Caco-2 (cell line): ENCODE data around the gene EPHB1. TPM values are rescaled to one million over a fixed set of nuclear protein-coding genes. Genes with fewer than 3 reads are reported as not detected.

Experiments used
- BruUV-seq: library from RNA; stranded (reverse); fragments of 400-500 nt; replicated peaks from 2 replicates; lab custom pipeline; 2021; lab: Mats Ljungman, UMichigan
- CTCF ChIA-PET: fragments of 300-600 bp; sonication (Branson Sonifier 250); formaldehyde crosslinking; loops from one replicate; lab custom pipeline; 2022; ENCODE audit warnings: antibody characterized with exemption; lab: Charles Lee
- POLR2A ChIA-PET: fragments of 300-600 bp; sonication (Branson Sonifier 250); formaldehyde crosslinking; loops from one replicate; lab custom pipeline; 2022; ENCODE audit warnings: antibody characterized with exemption; lab: Charles Lee
- DNase-seq, 2 experiments: peaks; one replicate each; pipeline versions ENCODE4 v3.0.0 to v3.0.0-alpha.2; 2020 to 2022
- H3K27me3 ChIP-seq: replicated peaks from 2 replicates; pipeline ENCODE4 v1.6.0; 2011; ENCODE audit warnings: low read length; ENCODE audit not compliant: control insufficient read depth, insufficient read depth
- H3K36me3 ChIP-seq: 2 replicates; pipeline ENCODE4 v1.5.1; 2011; ENCODE audit warnings: low read length; ENCODE audit not compliant: control insufficient read depth, insufficient read depth
- H3K4me1 ChIP-seq: fragments of 250-450 bp; sonication (Bioruptor Pico); 2 replicates; pipeline ENCODE4 v1.5.1; 2020; ENCODE audit warnings: mild to moderate bottlenecking
- H3K4me3 ChIP-seq: 2 replicates; pipeline ENCODE4 v1.5.1; 2011; ENCODE audit warnings: low read depth, mild to moderate bottlenecking, control low read depth, low read length
- H3K9me3 ChIP-seq: fragments of 250-450 bp; sonication (Bioruptor Pico); 2 replicates; pipeline ENCODE4 v1.5.1; 2020; ENCODE audit warnings: mild to moderate bottlenecking, moderate library complexity
- H3K27ac Mint-ChIP-seq: one replicate; pipeline ENCODE4 v1.8.0; 2022; ENCODE audit warnings: mixed read lengths; ENCODE audit not compliant: unreplicated experiment
- H3K27me3 Mint-ChIP-seq: one replicate; pipeline ENCODE4 v1.8.0; 2022; ENCODE audit warnings: mixed read lengths; ENCODE audit not compliant: insufficient read depth, unreplicated experiment
- H3K36me3 Mint-ChIP-seq: one replicate; pipeline ENCODE4 v1.8.0; 2022; ENCODE audit warnings: mild to moderate bottlenecking, mixed read lengths; ENCODE audit not compliant: insufficient read depth, unreplicated experiment
- H3K4me1 Mint-ChIP-seq: one replicate; pipeline ENCODE4 v1.8.0; 2022; ENCODE audit warnings: low read depth, mixed read lengths; ENCODE audit not compliant: unreplicated experiment
- H3K4me3 Mint-ChIP-seq: one replicate; pipeline ENCODE4 v1.8.0; 2022; ENCODE audit warnings: mild to moderate bottlenecking, moderate library complexity, mixed read lengths; ENCODE audit not compliant: unreplicated experiment
- H3K9me3 Mint-ChIP-seq: one replicate; pipeline ENCODE4 v1.8.0; 2022; ENCODE audit warnings: mixed read lengths; ENCODE audit not compliant: unreplicated experiment
- CTCF ChIP-seq, 2 experiments: fragments of 200-600 bp in 1 of 2; IDR thresholded peaks; 1 replicate in 1 of 2; 2 replicates in 1 of 2; pipeline versions ENCODE4 v1.5.1 to v1.8.0; 2011 to 2022; ENCODE audit warnings: antibody characterized with exemption in 1 of 2, control low read depth in 1 of 2, inconsistent platforms in 1 of 2, low read depth in 1 of 2, low read length in 1 of 2, mild to moderate bottlenecking in 1 of 2, moderate library complexity in 1 of 2; ENCODE audit not compliant: insufficient read depth in 1 of 2, severe bottlenecking in 1 of 2, unreplicated experiment in 1 of 2
- intact Hi-C: fragments of 100-400 bp; cut with micrococcal nuclease; formaldehyde crosslinking; loops from one replicate; pipeline ENCODE4 v1.10.0; 2022; ENCODE audit not compliant: unreplicated experiment
- total RNA-seq: library from RNA; stranded (reverse); gene quantifications from 2 replicates; pipeline ENCODE4 v1.2.3, GENCODE V29; 2022

Gene EPHB1
- total RNA-seq, 1 experiment from 2014 or later: 2.3 TPM

DNA sequence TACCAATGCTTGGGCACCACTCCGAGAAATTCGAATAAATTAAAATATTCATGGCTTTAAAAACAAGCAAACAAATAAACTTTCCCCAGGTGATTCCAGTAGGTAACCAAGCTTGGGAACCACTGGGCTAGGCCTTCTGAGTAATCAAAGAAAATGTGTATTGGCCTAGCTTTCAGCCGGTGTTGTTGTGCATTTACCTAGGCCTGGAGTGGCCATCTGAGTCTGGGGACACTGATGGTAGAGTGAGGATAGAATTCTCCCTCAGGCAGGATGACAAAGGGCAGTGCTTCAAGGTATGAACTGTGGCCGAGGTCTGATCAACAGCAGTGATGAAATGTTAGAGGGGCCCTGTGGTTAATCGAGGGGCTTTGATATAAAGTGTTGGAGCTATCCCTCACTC is 440.5 kb downstream of the EPHB1 start:
- Histone ChIP-seq H3K27me3 (no peaks in the 10 kb centered on the region), H3K4me1 (no peaks in the 10 kb centered on the region), H3K9me3 (no peaks in the 10 kb centered on the region), H3K4me3 (no peak overlapping the region), H3K36me3 (no peaks in the 10 kb centered on the region)
- POLR2A ChIA-PET: no interaction called here
- no peak for TF ChIP-seq CTCF (IDR thresholded peaks at IDR 0.05; ENCODE audit: insufficient read depth in 1 of 2, low read depth in 1 of 2, low read length in 1 of 2, severe bottlenecking in 1 of 2, unreplicated experiment in 1 of 2)
- intact Hi-C loops: no loop called here
- CTCF ChIA-PET: no interaction called here
- H3K9me3 Mint-ChIP-seq: peaks cover 12% of the 10 kb centered on the region
- no peak for DNase-seq
- H3K4me3 Mint-ChIP-seq: no peak overlapping the region
- no peaks in the 10 kb centered on the region for H3K36me3 Mint-ChIP-seq
- no peak overlapping the region for H3K27ac Mint-ChIP-seq
- peaks cover 4% of the 10 kb centered on the region for H3K27me3 Mint-ChIP-seq
- no TSS peak for BruUV-seq
- no peaks in the 10 kb centered on the region for H3K4me1 Mint-ChIP-seq

- CTCF ChIA-PET: no interaction called here
Measured at GRCh38 chr3:135237371-135238143, 442.5 kb downstream of the EPHB1 start.

GRCh38 chr3:135238236-135238830 is 443.3 kb downstream of the EPHB1 start:
- H3K9me3 Mint-ChIP-seq: peaks cover 12% of the 10 kb centered on the region
- H3K4me1 ChIP-seq: no peaks in the 10 kb centered on the region
- BruUV-seq: no TSS peak
- no peaks in the 10 kb centered on the region for H3K9me3 ChIP-seq
- no peaks in the 10 kb centered on the region for H3K36me3 ChIP-seq
- no peak overlapping the region for H3K4me3 Mint-ChIP-seq
- POLR2A ChIA-PET: no interaction called here
- DNase-seq: no peak
- intact Hi-C loops: no loop called here
- CTCF ChIA-PET: no interaction called here
- H3K36me3 Mint-ChIP-seq: no peaks in the 10 kb centered on the region
- TF ChIP-seq CTCF (IDR thresholded peaks at IDR 0.05; ENCODE audit: insufficient read depth in 1 of 2, low read depth in 1 of 2, low read length in 1 of 2, severe bottlenecking in 1 of 2, unreplicated experiment in 1 of 2): no peak
- no peaks in the 10 kb centered on the region for H3K4me1 Mint-ChIP-seq
- no peaks in the 10 kb centered on the region for H3K27me3 ChIP-seq
- H3K4me3 ChIP-seq: no peak overlapping the region
- peaks cover 6% of the 10 kb centered on the region for H3K27me3 Mint-ChIP-seq
- no peak overlapping the region for H3K27ac Mint-ChIP-seq

More at GRCh38 chr3:135237371-135238143, 442.5 kb downstream of the EPHB1 start:
- no peaks in the 10 kb centered on the region for H3K4me1 ChIP-seq
- H3K9me3 ChIP-seq: no peaks in the 10 kb centered on the region
- Mint-ChIP-seq H3K4me3 (no peak overlapping the region), H3K4me1 (no peaks in the 10 kb centered on the region), H3K36me3 (no peaks in the 10 kb centered on the region), H3K27ac (no peak overlapping the region), H3K27me3 (peaks cover 4% of the 10 kb centered on the region), H3K9me3 (peaks cover 12% of the 10 kb centered on the region)
- intact Hi-C loops: no loop called here
- no peaks in the 10 kb centered on the region for H3K27me3 ChIP-seq
- POLR2A ChIA-PET: no interaction called here
- BruUV-seq: no TSS peak
- DNase-seq: no peak
- no peak overlapping the region for H3K4me3 ChIP-seq
- H3K36me3 ChIP-seq: no peaks in the 10 kb centered on the region
- no peak for TF ChIP-seq CTCF (IDR thresholded peaks at IDR 0.05; ENCODE audit: insufficient read depth in 1 of 2, low read depth in 1 of 2, low read length in 1 of 2, severe bottlenecking in 1 of 2, unreplicated experiment in 1 of 2)
